WERI-Rb-1 (cell line): ENCODE results near the gene CD37.
"Not testable (repeated sequence)": the region's sequence is repeated elsewhere in the genome, so short reads cannot be mapped to it uniquely, and the experiment has no call there.

Experiments
- DNase-seq: peaks from one replicate; pipeline ENCODE4 v3.0.0-alpha.2; 2020
- H3K27ac ChIP-seq: fragments of 250-450 bp; sonication (Bioruptor Pico); 2 replicates; pipeline ENCODE4 v1.5.1; 2020; ENCODE audit warnings: mild to moderate bottlenecking, moderate library complexity
- H3K27me3 ChIP-seq: fragments of 250-450 bp; sonication (Bioruptor Pico); 2 replicates; pipeline ENCODE4 v1.5.1; 2021; ENCODE audit warnings: mild to moderate bottlenecking, low read depth, moderate library complexity; ENCODE audit not compliant: insufficient read depth, severe bottlenecking
- H3K36me3 ChIP-seq: fragments of 250-450 bp; sonication (Bioruptor Pico); 2 replicates; pipeline ENCODE4 v1.5.1; 2020; ENCODE audit warnings: mild to moderate bottlenecking, moderate library complexity
- H3K4me3 ChIP-seq: 2 replicates; pipeline ENCODE4 v1.5.1; 2011; ENCODE audit warnings: low read depth, mild to moderate bottlenecking, control low read depth, low read length
- H3K9me3 ChIP-seq: fragments of 250-450 bp; sonication (Bioruptor Pico); 2 replicates; pipeline ENCODE4 v1.5.1; 2021; ENCODE audit warnings: mild to moderate bottlenecking, moderate library complexity; ENCODE audit not compliant: severe bottlenecking
- TF ChIP-seq, protein P1 (sequence below): IDR thresholded peaks from 2 replicates; pipeline ENCODE4 v1.5.1; 2011; ENCODE audit warnings: low read depth, mild to moderate bottlenecking, control low read depth, inconsistent platforms, low read length

The CD37 gene

DNA sequence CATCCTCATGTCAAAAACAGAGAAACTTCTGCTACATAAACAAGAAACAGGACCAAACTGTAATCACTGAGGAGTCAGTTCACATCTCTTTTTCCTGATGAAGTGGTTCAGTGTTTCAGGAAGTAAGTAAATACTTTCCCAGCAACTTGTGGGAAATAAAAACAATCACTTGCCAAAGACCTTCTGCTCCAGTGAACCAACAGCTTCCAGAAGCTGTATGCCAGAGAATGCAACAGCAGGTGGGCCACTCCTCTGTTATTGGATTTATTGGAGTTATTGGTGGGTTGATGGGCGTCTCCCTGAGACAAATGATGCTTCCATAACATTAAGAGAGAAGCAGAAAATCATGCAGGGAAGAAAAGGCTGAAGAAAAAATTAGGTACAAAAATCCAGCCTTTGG, 20.1 kb upstream of the CD37 start:
- Histone ChIP-seq H3K36me3 (peaks cover 6% of the 10 kb centered on the region; the same call in 1 of the 2 replicates), H3K4me3 (no peak overlapping the region), H3K27ac (no peak overlapping the region), H3K9me3 (no peaks in the 10 kb centered on the region), H3K27me3 (no peaks in the 10 kb centered on the region)
- DNase-seq: no peak
- TF ChIP-seq, protein P1, sequence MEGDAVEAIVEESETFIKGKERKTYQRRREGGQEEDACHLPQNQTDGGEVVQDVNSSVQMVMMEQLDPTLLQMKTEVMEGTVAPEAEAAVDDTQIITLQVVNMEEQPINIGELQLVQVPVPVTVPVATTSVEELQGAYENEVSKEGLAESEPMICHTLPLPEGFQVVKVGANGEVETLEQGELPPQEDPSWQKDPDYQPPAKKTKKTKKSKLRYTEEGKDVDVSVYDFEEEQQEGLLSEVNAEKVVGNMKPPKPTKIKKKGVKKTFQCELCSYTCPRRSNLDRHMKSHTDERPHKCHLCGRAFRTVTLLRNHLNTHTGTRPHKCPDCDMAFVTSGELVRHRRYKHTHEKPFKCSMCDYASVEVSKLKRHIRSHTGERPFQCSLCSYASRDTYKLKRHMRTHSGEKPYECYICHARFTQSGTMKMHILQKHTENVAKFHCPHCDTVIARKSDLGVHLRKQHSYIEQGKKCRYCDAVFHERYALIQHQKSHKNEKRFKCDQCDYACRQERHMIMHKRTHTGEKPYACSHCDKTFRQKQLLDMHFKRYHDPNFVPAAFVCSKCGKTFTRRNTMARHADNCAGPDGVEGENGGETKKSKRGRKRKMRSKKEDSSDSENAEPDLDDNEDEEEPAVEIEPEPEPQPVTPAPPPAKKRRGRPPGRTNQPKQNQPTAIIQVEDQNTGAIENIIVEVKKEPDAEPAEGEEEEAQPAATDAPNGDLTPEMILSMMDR: no peak

DNA sequence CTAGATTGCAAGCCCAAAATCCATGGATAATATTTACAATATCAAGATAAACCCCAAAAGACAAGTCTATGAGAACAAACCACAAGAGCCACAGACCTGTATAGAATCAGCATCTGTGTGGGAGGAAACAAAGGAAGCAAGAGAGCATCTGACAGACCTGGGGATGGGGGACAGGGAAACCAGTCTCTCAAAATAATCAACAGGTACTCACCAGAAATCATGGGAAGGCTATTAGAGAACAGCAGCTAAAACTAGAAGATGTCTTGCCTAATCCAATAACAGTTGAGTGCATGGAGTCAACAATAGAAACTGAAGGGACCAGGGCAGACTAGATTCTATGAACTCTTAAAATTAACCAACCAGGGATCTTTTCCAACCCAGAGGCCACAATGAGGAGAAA, 18.9 kb upstream of the CD37 start:
- no peak overlapping the region for H3K27ac ChIP-seq
- TF ChIP-seq, protein P1: no peak
- DNase-seq: no peak
- H3K9me3 ChIP-seq: peaks cover 2% of the 10 kb centered on the region
- H3K27me3 ChIP-seq: no peaks in the 10 kb centered on the region
- H3K36me3 ChIP-seq: no peaks in the 10 kb centered on the region
- no peak overlapping the region for H3K4me3 ChIP-seq

DNA sequence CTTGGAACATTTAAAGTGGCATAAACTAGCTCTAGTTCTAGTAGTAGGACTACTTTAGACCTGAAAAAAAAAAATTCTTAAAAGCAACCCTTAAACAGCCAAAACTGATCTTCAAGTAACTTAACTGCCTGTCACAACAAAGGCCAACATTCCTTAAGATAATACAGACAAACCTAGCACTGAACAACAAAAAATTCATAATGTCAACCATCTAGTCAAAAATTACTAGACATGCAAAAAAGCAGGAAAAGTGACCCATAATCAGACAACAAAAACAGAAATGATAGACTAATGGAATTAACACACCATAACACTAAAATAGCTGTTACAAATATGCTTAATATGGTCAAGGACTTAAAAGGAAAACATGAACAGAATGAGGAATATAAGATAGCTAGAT, 16.9 kb upstream of the CD37 start:
- H3K36me3 ChIP-seq: no peaks in the 10 kb centered on the region
- TF ChIP-seq, protein P1: no peak
- no peaks in the 10 kb centered on the region for H3K27me3 ChIP-seq
- no peak overlapping the region for H3K27ac ChIP-seq
- H3K9me3 ChIP-seq: peaks cover 4% of the 10 kb centered on the region
- no peak overlapping the region for H3K4me3 ChIP-seq
- no peak for DNase-seq

DNA sequence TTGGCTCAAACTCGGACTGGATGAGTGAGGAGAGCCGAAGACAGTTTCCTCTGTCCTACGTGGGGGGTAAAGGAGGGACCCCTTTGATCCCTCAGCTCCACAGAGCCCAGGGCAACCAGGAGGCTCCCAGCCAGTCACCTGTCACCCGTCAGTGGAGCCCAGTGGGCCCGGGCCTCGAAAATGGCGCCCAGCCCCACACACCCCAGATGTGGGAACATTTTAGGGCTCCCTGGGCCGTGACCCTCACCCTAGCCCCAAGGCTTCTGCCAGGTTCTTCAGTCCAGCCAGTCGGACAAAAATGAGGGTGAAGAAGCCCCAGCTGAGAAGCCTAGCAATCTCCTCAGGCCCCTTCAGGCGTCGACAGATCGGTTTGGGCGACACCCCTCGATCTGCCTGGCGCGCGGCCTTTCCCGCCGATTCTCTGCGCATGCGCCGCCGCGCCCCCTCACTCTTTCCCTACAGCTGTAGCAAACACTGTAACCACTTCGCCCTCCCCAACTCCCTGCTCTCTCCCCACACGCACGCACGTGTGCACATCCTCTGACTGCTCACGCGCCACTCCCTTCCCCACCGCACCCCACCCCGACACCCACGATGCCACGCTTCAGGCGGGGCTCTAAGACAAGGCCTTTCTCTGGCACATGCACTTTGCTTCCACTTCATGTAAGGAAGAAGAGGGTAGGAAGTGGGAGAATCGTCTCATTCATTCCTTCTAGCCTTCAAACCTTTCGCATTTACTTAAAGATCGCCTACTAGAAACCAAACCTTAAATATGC, 10.2 kb upstream of the CD37 start, which contains the start of gene SLC6A16:
Gene SLC6A16, minus strand, starts transcription at position 391 of the 776 bp plus-strand sequence. CDS start 13,844 bp downstream, outside the sequence.
- Histone ChIP-seq H3K27ac (no peak within 1 kb of the TSS), H3K4me3 (no peak within 1 kb of the TSS), H3K27me3 (no peaks in the 10 kb centered on the region), H3K9me3 (peaks cover 4% of the 10 kb centered on the region), H3K36me3 (no peaks in the 10 kb centered on the region)
- DNase-seq: no peak
- TF ChIP-seq, protein P1: no peak

DNA sequence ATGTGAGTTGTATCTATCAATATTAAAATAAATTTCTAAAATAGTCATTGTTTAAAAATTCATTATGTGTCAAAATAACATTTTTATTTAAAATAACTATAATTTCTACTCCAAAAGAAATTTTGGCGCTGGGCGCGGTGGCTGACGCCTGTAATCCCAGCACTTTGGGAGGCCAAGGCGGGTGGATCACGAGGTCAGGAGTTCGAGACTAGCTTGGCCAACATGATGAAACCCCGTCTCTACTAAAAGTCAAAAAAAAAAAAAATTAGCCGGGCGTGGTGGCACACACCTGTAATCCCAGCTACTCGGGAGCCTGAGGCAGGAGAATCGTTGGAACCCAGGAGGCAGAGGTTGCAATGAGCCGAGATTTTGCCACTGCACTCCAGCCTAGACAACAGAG, 9.4 kb upstream of the CD37 start:
- not testable (repeated sequence) for H3K9me3 ChIP-seq, DNase-seq, H3K27me3 ChIP-seq, H3K36me3 ChIP-seq, H3K4me3 ChIP-seq, H3K27ac ChIP-seq

DNA sequence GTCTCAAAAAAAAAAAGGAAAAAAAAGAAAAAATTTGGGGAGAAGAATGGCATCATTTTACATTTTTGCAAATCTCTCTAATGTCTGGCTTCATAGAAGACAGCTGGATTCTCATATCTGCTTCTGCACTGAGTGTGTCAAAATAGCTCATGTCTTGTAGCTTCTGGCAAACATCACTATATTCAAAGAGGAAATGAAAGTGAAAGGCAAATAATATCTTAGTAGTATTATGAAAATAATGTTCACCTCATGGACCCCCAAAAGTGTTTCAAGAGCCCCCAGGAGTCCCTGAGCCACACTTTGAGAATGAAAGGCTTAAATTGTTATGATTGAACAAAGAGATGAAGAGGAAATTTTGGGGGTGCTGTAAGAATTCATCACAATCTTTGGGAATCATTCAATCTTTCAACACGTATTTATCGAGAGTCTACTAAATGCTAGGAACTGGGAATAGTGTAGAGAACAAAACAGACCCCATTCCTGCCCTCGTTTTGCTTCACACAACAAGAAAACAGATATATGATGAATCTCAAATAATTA, 9.0 kb upstream of the CD37 start:
- TF ChIP-seq, protein P1: no peak
- Histone ChIP-seq H3K9me3 (peaks cover 2% of the 10 kb centered on the region), H3K27ac (no peak overlapping the region), H3K36me3 (peaks cover 2% of the 10 kb centered on the region; the same call in 1 of the 2 replicates), H3K4me3 (no peak overlapping the region), H3K27me3 (no peaks in the 10 kb centered on the region)
- no peak for DNase-seq
